ENCODE data around the gene C1orf115.

- TF ChIP-seq POLR2A (IDR thresholded peaks at IDR 0.05): no peak
- TF ChIP-seq POLR2AphosphoS5 (IDR thresholded peaks at IDR 0.05): no peak
Observed at GRCh38 chr1:220669005-220669404, 21.2 kb upstream of the C1orf115 start.

Measured in sigmoid colon (tissue), 4 donors.